SK-N-SH (cell line): ENCODE measurements around the gene MTA2.

ENCODE experiments used
- CHD2 ChIP-seq: fragments of 150-350 bp; IDR thresholded peaks from 2 replicates; pipeline ENCODE4 v1.6.1; 2018; ENCODE audit warnings: low read length; ENCODE audit not compliant: partially characterized antibody
- CTCF ChIP-seq: fragments of 200-600 bp; sonication (generic); IDR thresholded peaks from 2 replicates; pipeline ENCODE4 v1.6.1; 2017; ENCODE audit warnings: antibody characterized with exemption, mild to moderate bottlenecking, moderate library complexity
- ELF1 ChIP-seq: IDR thresholded peaks from 2 replicates; pipeline ENCODE4 v1.4.0; 2012
- EP300 ChIP-seq, 2 experiments: IDR thresholded peaks; 2 replicates each; pipeline versions ENCODE4 v1.4.0 to v1.6.1; 2012; ENCODE audit warnings: borderline replicate concordance in 1 of 2, low read depth in 1 of 2, low read length in 1 of 2
- FOXJ3 ChIP-seq: sonication (generic); formaldehyde crosslinking; IDR thresholded peaks from 2 replicates; pipeline ENCODE4 v1.5.1; 2020; ENCODE audit warnings: mild to moderate bottlenecking, missing genetic modification reagents
- FOXM1 ChIP-seq: IDR thresholded peaks from 2 replicates; pipeline ENCODE4 v1.4.0; 2012; ENCODE audit warnings: low read depth, mild to moderate bottlenecking
- JUND ChIP-seq: IDR thresholded peaks from 2 replicates; pipeline ENCODE4 v1.4.0; 2012
- NRF1 ChIP-seq: IDR thresholded peaks from 2 replicates; pipeline ENCODE4 v1.6.1; 2012; ENCODE audit warnings: low read depth, mild to moderate bottlenecking, low read length
- POLR2AphosphoS5 ChIP-seq: IDR thresholded peaks from 2 replicates; pipeline ENCODE4 v1.6.1; 2012; ENCODE audit warnings: low read depth, low read length
- RAD21 ChIP-seq: IDR thresholded peaks from 2 replicates; pipeline ENCODE4 v1.6.1; 2012; ENCODE audit warnings: mild to moderate bottlenecking, low read length
- TAF1 ChIP-seq: IDR thresholded peaks from 2 replicates; pipeline ENCODE4 v1.6.1; 2012; ENCODE audit warnings: low read depth, mild to moderate bottlenecking, low read length, moderate library complexity, borderline replicate concordance
- TCF12 ChIP-seq: IDR thresholded peaks from 2 replicates; pipeline ENCODE4 v1.4.0; 2012
- TEAD4 ChIP-seq: IDR thresholded peaks from 2 replicates; pipeline ENCODE4 v1.4.0; 2012; ENCODE audit warnings: mild to moderate bottlenecking, borderline replicate concordance; ENCODE audit not compliant: insufficient read depth
- USF2 ChIP-seq: fragments of 150-350 bp; IDR thresholded peaks from 2 replicates; pipeline ENCODE4 v1.6.1; 2017; ENCODE audit warnings: antibody characterized with exemption, low read length, low read depth, borderline replicate concordance

GRCh38 chr11:62580959-62581715, 20.5 kb downstream of the MTA2 start:
- TF ChIP-seq CTCF, result no peak
- no peak for TF ChIP-seq USF2
- TF ChIP-seq TCF12, result no peak
- TF ChIP-seq NRF1, result no peak
- no peak for TF ChIP-seq POLR2AphosphoS5
- no peak for TF ChIP-seq RAD21
- no peak for TF ChIP-seq FOXJ3
- TF ChIP-seq TAF1, result no peak
- TF ChIP-seq ELF1, result no peak
- TF ChIP-seq CHD2, result no peak
- TF ChIP-seq FOXM1, result no peak
- no peak for TF ChIP-seq EP300 (IDR thresholded peaks at IDR 0.05; ENCODE audit: borderline replicate concordance in 1 of 2, low read depth in 1 of 2, low read length in 1 of 2)
- TF ChIP-seq TEAD4, result no peak
- TF ChIP-seq JUND, result no peak
